Measurements from ENCODE around the gene ITGA5.

ITGA5 gene

GRCh38 chr12:54368709-54369596, 50.1 kb downstream of the ITGA5 start:
- DNase-seq (ENCODE audit: insufficient read length, low spot score) (no peak), FAIRE-seq (peak; percentile 80)
- peak; percentile 62 for TF ChIP-seq POLR2A (IDR thresholded peaks at IDR 0.05; ENCODE audit: low read depth, low read length)
- TF ChIP-seq SPI1 (IDR thresholded peaks at IDR 0.05; ENCODE audit: low read depth, low read length): no peak
- peak; percentile 40; the same call in 1 of the 2 replicates for TF ChIP-seq TAF1 (IDR thresholded peaks at IDR 0.05; ENCODE audit: low read depth, low read length)
- TF ChIP-seq POU2F2 (IDR thresholded peaks at IDR 0.05; ENCODE audit: low read depth, low read length): peak; percentile 62; the same call in 1 of the 2 replicates

GRCh38 chr12:54368025-54368708, 50.9 kb downstream of the ITGA5 start:
- no peak for DNase-seq (ENCODE audit: insufficient read length, low spot score)
- no peak for TF ChIP-seq PAX5 (IDR thresholded peaks at IDR 0.05; ENCODE audit: insufficient read depth, low read length, severe bottlenecking)
- TF ChIP-seq POU2F2 (IDR thresholded peaks at IDR 0.05; ENCODE audit: low read depth, low read length): no peak
- TF ChIP-seq SPI1 (IDR thresholded peaks at IDR 0.05; ENCODE audit: low read depth, low read length): no peak
- no peak for TF ChIP-seq TAF1 (IDR thresholded peaks at IDR 0.05; ENCODE audit: low read depth, low read length)
- TF ChIP-seq POLR2AphosphoS5 (IDR thresholded peaks at IDR 0.05; ENCODE audit: low read depth, low read length): no peak
- TF ChIP-seq POLR2A (IDR thresholded peaks at IDR 0.05; ENCODE audit: low read depth, low read length): no peak

DNA sequence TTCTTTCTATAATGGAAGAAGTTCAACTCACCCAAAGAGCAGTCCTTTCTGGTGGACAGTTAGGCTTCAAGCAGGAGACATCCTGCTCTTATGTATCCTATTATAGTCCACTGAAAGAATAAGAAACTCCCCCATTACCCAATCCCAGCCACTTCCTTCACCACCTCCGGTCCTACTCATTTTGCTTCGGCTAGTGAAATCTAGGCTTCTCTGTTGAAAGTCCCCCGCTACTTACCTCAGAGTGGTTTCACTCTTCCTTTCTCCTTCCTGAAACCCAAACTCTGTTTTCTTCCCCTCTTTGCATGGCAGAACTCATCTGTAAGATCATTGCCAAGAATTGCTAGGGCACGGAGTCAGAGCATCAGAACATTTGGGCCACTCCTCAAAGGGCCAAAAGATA, 54.7 kb downstream of the ITGA5 start, which contains the start of gene GPR84:
GPR84 (minus strand) TSS at position 74 of the 400 bp plus-strand sequence. CDS start 635 bp downstream, outside the sequence.
- FAIRE-seq (peak; percentile 68), DNase-seq (ENCODE audit: insufficient read length, low spot score) (no peak)
- TF ChIP-seq SPI1 (IDR thresholded peaks at IDR 0.05; ENCODE audit: low read depth, low read length): peak; percentile 49
- TF ChIP-seq POLR2AphosphoS5 (IDR thresholded peaks at IDR 0.05; ENCODE audit: low read depth, low read length): no peak
- 0 out of 2 replicates have a peak, but pooled peaks have one; percentile 21 for TF ChIP-seq POLR2A (IDR thresholded peaks at IDR 0.05; ENCODE audit: low read depth, low read length)

More at GRCh38 chr12:54368025-54368708, 50.9 kb downstream of the ITGA5 start:
- FAIRE-seq: peak; percentile 58

- no peak for DNase-seq (ENCODE audit: insufficient read length, low spot score)
- TF ChIP-seq TAF1 (IDR thresholded peaks at IDR 0.05; ENCODE audit: low read depth, low read length) (no peak), POU2F2 (IDR thresholded peaks at IDR 0.05; ENCODE audit: low read depth, low read length) (no peak), SPI1 (IDR thresholded peaks at IDR 0.05; ENCODE audit: low read depth, low read length) (no peak), POLR2A (IDR thresholded peaks at IDR 0.05; ENCODE audit: low read depth, low read length) (no peak), POLR2AphosphoS5 (IDR thresholded peaks at IDR 0.05; ENCODE audit: low read depth, low read length) (no peak), PAX5 (IDR thresholded peaks at IDR 0.05; ENCODE audit: insufficient read depth, low read length, severe bottlenecking) (no peak)
- FAIRE-seq: no peak
Observed at GRCh38 chr12:54363618-54364017, 55.4 kb downstream of the ITGA5 start.

DNA sequence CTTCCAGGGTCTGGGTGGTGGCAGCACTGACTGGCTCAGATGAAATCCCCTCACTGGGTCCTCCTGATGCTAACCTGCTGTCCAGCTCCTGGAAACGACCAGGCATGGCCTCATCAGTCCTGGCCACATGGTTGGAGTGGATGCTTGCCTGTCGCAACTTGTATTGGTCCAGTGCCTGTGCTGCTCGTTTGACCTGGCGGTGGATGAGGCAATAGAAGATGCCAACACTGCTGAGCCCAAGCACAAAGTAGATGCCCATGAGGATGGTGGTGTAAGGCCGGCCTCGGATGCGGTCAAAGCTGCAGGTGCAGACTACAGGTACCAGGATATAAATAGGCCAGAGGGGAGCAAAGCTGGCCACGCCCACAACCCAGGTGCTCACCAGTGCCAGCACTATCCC, 56.0 kb downstream of the ITGA5 start:
- TF ChIP-seq TAF1 (IDR thresholded peaks at IDR 0.05; ENCODE audit: low read depth, low read length) (no peak), PAX5 (IDR thresholded peaks at IDR 0.05; ENCODE audit: insufficient read depth, low read length, severe bottlenecking) (no peak), POLR2AphosphoS5 (IDR thresholded peaks at IDR 0.05; ENCODE audit: low read depth, low read length) (no peak), POLR2A (IDR thresholded peaks at IDR 0.05; ENCODE audit: low read depth, low read length) (no peak), POU2F2 (IDR thresholded peaks at IDR 0.05; ENCODE audit: low read depth, low read length) (no peak), SPI1 (IDR thresholded peaks at IDR 0.05; ENCODE audit: low read depth, low read length) (no peak)
- DNase-seq (ENCODE audit: insufficient read length, low spot score): no peak
- FAIRE-seq: no peak

GRCh38 chr12:54360717-54361456, 58.2 kb downstream of the ITGA5 start:
- no peak for TF ChIP-seq SPI1 (IDR thresholded peaks at IDR 0.05; ENCODE audit: low read depth, low read length)
- no peak for TF ChIP-seq POU2F2 (IDR thresholded peaks at IDR 0.05; ENCODE audit: low read depth, low read length)
- TF ChIP-seq TAF1 (IDR thresholded peaks at IDR 0.05; ENCODE audit: low read depth, low read length): no peak
- no peak for TF ChIP-seq POLR2A (IDR thresholded peaks at IDR 0.05; ENCODE audit: low read depth, low read length)
- TF ChIP-seq PAX5 (IDR thresholded peaks at IDR 0.05; ENCODE audit: insufficient read depth, low read length, severe bottlenecking): no peak
- no peak for TF ChIP-seq POLR2AphosphoS5 (IDR thresholded peaks at IDR 0.05; ENCODE audit: low read depth, low read length)
- DNase-seq (ENCODE audit: insufficient read length, low spot score) (no peak), FAIRE-seq (peak; percentile 68)

- no peak for FAIRE-seq
- DNase-seq (ENCODE audit: insufficient read length, low spot score): no peak
- TF ChIP-seq POU2F2 (IDR thresholded peaks at IDR 0.05; ENCODE audit: low read depth, low read length) (no peak), POLR2A (IDR thresholded peaks at IDR 0.05; ENCODE audit: low read depth, low read length) (no peak), PAX5 (IDR thresholded peaks at IDR 0.05; ENCODE audit: insufficient read depth, low read length, severe bottlenecking) (no peak), SPI1 (IDR thresholded peaks at IDR 0.05; ENCODE audit: low read depth, low read length) (no peak), POLR2AphosphoS5 (IDR thresholded peaks at IDR 0.05; ENCODE audit: low read depth, low read length) (no peak), TAF1 (IDR thresholded peaks at IDR 0.05; ENCODE audit: low read depth, low read length) (no peak)
Observed at GRCh38 chr12:54359762-54360351, 59.2 kb downstream of the ITGA5 start.

DNA sequence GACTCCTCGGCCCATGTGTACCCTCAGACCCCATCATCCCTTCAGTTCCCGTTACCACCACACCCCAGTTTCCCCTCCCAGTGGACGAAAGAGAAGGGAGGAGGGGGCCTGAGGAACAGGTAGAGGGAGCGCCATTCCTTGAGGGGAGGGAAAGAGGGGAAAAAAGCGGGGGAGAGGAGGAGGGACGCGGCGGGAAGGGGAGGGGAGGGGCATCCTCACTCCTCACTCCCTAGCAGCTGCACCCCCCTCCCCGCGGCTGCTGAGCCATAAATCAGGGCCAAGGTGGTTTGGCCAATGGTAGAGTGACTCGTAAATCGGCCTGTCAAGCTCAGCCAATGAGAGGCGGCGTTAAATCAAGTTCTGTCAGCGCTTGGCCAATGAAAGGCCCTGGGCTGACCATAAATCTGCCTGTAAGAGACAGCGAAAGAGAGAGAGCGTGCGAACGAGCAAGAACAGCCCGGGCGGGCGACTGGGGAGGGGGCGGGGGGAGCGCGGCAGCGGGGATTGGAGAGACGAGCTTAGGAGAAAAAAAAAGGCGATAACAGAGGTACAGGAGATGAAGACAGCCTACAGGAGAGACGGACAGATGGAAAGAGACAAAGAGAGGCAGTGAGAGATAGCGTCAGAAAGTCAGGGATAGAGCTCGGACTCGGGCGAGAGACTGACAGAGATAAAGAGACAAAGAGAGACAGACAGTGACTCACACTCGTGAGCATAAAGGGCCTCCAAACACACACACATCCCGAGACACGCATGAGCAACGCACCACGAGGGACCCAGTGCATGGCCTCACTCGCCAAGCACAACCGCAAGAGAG, 59.9 kb downstream of the ITGA5 start:
- TF ChIP-seq POU2F2 (IDR thresholded peaks at IDR 0.05; ENCODE audit: low read depth, low read length): no peak
- TF ChIP-seq SPI1 (IDR thresholded peaks at IDR 0.05; ENCODE audit: low read depth, low read length): no peak
- TF ChIP-seq POLR2A (IDR thresholded peaks at IDR 0.05; ENCODE audit: low read depth, low read length): 0 out of 2 replicates have a peak, but pooled peaks have one; percentile 36

More for the DNA sequence above, 59.9 kb downstream of the ITGA5 start:
- peak; percentile 84 for DNase-seq (ENCODE audit: insufficient read length, low spot score)
- peak; percentile 98 for FAIRE-seq

Data from GM12891 (cell line).